Measurements from ENCODE around the gene ARHGAP26.

GRCh38 chr5:143017992-143018391 is 247.8 kb downstream of the ARHGAP26 start:
- TF ChIP-seq CTCF (IDR thresholded peaks at IDR 0.05), result no peak
- TF ChIP-seq POLR2A (IDR thresholded peaks at IDR 0.05; ENCODE audit: low read depth), result no peak
- TF ChIP-seq EP300 (IDR thresholded peaks at IDR 0.05), result no peak
- TF ChIP-seq POLR2AphosphoS5 (IDR thresholded peaks at IDR 0.05), result no peak
